GM21825 (cell line): ENCODE measurements around the gene KDM4C.

Experiments
- ATAC-seq: cut with Tn5 transposase; IDR thresholded peaks from one replicate; pipeline ENCODE4 v1.9.1; 2021; ENCODE audit warnings: mild to moderate bottlenecking, moderate library complexity; ENCODE audit not compliant: unreplicated experiment

Gene KDM4C

DNA sequence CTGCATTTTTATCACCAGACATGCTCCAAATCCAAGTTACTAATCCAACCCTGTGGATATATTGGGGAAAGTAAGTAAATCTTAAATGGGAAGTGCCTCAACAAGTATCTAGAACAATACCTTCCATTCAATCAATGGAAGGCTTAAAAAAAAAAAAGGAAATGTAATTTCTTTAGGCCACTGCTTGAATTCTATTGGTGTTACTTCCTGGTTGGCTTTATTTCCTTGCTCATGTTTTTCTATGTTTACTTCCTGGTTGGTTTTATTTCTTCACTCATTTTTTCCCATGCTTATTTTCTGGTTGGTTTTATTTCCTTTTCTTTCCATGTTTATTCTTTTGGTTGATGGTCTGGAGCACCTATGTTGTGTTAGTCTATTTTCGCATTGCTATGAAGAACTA is 363.9 kb downstream of the KDM4C start:
- ATAC-seq = no peak

DNA sequence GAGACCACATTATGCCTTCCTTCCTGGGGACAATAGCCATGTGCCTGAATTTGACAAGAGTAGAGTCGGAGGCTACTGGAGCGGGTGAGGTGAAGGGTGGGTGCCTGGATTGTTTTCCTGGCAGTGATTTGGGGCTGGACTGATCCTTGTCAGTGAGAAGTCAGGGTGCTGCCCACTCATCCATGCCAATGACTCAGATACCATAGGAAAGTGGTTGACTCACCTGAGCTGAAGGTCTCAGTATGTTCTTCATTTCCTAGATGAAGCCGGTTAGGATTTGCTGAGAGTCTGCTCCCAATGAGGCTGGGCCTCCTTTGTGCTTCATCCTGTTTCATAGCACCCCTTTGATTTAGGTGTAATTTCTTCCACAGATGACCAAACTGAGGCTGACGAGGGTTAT is 366.0 kb downstream of the KDM4C start:
- ATAC-seq = no peak

DNA sequence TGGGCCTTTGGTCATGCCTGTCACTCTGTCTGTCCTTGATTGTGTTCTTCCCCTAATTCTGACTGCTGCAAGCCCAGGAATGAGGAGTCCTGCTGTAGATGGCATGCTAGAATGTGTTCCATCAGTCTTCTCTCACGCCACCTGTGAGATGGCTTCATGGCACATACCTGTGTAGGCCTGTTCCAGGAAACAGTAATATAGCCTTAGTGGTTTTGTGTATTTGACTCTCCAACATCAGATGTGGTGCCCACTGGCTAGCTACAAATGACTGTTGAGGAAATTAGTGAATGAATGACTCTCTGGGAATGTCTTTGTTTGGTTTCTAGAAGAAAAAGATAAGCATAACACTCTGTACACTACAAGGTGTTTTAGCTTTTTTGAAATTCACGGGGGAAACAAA is 367.5 kb downstream of the KDM4C start:
- no peak for ATAC-seq

DNA sequence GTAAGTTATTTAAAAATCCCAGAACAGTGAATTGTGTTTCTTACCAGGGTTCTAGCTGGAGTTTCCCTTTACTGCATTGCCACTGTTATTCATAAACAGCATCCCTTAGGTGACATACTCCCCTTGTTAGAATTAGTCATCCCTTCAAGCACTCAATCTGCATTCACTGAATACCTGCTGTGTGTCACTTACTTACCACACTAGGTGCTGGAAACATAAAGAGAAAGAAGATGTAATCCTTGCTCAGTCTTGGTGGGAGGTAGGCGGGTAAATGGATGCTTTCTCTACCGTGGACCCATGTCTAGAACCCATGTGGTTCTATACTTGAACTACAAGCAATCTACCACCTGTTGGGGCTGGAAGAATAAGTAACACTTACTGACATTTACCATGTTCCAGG is 371.6 kb downstream of the KDM4C start:
- ATAC-seq = no peak

DNA sequence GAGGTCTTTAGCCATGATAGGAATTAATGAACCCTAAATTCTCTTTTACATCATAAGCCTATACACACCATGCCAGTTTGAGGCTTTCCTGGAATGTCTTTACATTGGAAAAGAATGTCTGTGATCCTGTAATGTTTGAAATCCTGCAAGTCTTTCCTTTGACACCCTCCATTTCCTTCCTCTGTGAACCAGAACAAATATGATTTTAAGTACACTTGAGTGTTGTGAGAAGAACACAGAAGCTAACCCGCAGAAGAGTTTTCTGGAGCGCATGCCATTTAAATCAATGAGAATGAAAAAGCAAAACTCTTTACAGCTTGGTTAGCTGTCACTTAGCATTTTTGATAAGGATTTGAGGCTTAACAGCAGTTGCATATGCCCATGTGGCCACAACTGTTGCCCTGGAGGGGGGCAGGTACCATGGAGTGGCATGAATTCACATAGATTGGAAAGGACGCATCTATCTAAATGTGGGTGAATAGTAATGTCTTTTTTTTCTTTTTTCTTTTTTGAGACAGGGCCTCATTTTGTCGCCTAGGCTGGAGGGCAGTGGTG is 372.6 kb downstream of the KDM4C start:
- ATAC-seq = no peak

DNA sequence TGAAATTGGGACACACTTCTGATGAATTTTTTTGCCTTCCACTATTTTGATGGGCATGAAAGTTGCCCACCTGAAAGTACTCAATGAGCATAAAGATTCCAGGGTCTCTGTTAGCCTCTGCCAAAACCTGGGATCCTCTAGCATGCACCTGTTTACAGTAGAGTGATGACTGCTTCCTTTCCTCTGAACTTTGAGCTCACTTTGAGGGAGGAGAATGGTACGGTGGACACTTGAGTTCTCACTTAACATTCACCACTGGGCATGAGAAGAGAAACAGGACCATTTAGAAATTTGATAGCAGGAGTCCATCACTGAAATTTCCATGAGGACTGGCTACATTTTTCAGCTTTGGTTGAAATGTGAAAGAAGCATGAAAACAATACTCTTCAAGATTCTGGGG is 374.8 kb downstream of the KDM4C start:
- no peak for ATAC-seq

DNA sequence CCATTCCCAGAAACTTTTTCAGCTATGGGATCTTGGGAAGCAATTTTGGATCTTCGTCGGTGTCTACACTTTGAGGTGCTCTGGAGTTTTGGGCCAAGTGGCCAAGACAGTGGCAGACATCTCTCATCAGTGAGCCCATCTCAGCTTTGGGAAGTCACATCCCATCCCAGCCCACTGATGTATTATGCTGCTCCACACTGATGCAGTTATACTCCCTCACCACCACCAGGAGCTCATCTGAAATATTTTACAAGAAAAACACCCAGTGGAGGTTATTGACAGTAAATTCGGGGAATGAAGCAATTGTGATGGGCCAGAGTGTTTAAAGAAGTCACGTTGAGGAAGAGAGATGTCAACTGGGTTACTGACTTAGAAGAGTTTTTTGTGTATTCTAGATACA is 378.0 kb downstream of the KDM4C start:
- ATAC-seq = no peak

DNA sequence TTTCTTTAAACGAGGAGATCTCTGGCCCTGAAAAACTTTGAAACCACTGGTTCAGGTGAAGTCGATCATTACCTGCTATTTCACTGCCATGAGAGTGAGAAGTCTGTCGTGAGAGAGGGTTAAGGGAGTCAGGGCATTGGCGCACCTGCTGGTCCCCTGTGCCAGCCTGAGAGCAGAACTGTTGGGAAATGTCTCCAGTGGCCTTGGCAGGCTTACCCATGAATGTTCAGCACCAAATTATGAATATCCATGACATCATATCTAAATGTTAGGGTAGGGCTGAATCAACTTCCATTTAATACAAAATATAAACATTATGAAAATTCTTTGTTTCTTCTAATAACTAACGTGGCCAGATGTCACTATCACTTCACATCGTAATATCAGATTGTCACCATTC is 379.3 kb downstream of the KDM4C start:
- ATAC-seq = no peak

DNA sequence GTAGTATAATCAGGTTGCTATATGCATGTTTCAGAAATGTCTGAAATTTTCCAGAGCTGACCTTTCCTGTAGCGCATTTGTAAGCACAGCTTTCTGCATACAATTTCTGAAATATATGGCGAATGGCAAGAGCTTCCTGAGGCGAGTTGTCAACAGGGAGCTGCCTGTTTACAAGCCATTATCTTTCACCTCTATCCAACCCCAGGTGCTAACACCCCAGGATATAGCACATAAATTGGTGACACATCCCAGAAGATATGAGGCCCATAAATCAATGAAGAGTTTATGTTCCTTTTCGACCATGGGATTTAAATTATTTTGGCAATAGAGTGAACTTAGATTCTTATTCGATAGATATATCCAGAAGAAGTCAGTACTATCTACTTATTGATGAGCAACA is 379.8 kb downstream of the KDM4C start:
- ATAC-seq = no peak

DNA sequence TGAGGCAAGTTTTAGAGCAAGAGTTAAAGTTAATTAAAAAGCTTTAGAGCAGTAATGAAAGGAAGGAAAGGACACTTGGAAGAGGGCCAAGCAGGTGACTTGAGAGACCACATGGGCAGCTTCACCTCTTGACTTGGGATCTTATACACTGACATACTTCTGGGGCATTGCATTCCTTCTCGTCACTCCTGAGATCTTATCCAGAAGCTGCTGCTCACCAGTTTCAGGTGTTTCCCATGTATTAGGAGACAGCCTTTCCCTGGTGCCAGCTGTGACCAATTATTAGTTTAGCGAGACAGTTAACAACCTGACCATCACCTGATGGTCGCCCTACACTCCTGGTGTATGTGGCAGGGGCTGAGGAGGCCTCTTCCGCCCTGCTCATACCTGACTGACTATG is 382.1 kb downstream of the KDM4C start:
- ATAC-seq = no peak

DNA sequence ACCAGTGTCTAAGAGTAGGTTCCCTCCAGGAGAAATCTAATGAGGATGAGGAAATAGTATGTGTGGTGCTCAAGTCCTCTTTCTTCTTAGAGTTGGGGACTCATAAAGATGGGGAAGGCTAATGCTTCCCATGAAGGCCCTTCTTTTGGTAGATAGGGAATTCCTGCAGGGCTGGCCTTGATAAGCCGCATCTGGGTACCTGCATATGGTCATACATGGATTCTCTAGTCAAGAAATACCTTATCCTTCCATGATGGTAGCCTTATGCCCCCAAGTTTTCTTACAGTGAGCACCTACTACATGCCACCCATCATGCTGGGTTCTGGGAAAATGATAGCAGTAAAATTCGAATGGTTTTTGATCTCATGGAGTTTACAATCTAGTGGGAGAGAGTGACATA is 382.6 kb downstream of the KDM4C start:
- no peak for ATAC-seq

DNA sequence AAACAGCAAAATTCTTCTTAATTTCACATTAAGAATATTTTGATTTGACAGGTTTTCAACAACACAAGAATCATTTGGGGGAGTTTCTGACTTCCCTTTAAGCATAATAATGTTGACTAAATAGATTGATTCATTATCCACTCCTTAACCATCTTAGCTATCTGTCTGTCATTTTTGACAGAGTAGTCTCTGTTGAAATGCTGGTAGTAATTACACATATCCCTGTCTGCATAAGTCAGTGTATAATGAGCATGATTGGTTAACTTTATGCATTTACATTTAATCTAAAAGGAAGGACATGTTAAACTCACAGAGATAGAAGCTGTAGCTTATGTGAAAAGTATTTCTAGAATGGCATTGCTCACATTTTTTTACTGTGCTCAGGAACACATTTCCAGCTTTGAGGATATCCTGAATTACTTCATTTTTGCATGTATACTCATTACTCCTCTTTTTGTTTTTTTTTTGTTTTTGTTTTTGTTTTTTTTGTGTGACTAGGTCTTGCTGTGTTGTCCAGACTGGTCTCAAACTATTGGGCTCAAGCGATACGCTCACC is 385.9 kb downstream of the KDM4C start:
- no peak for ATAC-seq

DNA sequence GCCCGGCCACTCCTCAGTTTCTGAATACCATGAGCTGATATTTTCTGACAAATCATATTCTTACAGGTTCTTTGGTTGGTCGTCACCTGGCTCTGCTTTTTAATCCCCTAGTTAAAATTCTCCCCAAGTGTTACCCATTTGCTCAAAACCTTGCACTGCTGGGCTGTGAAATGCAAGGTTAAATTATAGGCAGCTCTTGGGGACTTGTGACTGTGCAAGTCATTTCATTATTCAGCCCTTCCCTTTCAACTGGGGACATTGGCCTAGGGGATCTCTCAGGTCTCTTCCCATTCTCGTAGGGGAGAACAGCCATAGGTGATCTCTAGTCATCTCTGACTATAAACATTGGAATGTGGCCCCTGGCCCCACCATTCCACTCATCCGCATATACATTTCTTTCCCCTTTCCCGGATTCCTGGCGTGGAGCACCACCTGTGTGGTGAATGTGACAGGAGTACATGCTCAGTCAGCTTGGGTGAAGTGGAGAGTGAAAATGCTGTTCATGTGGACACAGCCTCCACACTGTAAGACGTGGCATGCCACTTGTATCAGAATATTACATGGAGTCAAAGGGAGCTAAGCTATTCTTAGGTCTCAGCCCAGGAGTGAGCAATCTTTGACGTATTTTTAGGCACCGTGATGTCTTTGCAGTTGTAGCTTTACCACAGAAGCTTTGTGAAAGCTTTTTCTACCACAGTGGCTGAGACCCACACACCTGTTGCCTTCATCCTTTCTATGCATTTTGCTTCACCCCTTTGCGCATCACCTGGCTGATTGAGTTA is 386.7 kb downstream of the KDM4C start:
- ATAC-seq = no peak

DNA sequence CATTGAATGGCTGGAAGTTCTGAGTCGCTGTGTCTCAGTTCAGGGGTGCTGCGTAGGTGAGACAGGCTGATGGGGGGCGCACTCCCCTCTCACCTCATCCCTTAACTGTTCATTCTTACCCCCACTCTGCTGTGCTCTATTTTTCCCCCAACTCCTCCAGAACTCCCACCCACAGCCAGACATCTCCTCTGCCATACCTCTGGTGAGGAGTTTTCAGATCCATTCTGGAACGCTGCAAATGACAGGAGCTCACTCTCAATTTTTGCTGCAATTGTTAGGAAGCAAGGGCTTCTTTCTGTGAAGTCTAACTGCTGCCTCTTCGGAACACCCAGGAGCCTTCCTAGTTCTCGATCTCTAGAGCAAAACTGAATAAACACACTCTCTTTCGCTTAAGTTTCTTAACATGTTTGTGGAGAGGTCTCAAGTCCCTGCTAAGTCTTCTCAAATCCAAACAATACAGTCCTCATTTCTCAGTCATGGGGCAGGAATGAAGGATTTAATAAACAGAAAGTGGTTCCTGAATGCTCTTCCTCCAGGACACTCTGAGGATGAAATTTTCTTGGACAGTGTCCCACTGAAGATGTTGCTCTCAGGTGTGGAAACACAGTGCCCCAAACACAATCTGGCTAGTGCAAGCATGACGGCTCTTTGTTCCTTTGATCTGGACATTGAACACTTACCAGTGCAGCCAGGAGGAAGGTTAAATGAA is 387.7 kb downstream of the KDM4C start:
- no peak for ATAC-seq

DNA sequence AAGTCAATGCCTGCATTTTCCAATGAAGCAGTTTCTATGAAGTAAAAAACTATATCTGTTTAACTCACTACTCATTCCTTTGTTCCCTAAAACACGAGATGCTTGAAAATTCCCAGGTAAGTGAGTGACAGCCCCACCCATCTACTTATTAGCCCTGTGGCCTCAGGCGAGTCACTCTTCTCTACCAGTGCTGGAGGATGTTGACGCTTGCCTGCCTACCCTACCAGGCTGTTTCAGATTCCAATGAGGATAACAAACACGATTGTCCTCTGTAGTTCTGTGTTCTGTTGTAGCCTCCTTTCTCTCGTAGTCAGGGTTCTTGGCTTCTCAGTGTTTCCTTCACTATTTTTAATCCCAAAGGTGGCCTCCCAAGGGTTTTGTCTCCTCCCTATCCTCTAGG is 388.8 kb downstream of the KDM4C start:
- ATAC-seq = no peak

DNA sequence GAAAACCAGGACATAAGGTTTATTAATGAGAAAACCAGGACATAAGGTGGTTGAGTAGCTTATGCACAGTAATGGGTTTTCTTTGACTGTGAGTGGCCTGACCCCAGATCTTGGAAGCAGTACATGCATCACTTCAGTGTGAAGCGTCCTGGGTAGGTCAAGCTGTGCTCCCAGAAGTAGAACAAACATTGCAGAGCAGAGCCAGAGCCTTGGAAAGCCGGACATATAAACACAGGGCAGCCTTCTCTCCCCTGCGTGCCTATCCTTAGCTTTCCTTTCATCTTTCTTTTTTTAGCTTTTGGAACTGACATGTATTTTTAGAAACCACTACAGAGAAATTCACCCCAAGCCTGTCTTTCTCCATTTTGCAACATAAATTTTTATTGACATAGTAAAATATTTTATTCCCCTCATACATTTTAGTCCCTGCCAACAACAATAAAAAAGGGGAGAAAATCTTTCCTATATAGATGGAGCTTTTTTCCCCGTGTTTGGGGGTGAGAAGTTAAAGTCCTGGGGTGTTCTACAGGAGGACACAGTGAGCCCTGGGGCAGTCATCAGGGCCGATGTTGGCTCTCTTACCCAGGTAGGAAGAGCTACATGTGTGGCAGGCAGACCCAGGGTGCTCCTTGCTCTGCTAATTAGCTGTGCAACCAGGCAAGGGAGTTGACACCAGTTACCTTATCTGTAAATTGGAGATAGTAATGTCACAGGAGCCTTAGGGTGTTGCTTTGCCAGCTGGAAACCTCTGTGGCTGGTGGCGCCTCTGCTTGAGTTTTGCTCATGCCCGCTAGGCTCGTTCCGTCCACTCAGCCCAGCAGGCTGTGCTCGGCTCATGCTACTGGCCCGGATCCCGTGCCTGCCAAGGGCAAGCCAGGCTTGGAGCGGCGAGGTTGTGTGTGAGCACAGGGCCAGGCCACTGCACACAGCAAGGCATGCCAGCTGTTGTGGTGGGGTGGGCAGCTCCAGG is 389.6 kb downstream of the KDM4C start:
- no peak for ATAC-seq

DNA sequence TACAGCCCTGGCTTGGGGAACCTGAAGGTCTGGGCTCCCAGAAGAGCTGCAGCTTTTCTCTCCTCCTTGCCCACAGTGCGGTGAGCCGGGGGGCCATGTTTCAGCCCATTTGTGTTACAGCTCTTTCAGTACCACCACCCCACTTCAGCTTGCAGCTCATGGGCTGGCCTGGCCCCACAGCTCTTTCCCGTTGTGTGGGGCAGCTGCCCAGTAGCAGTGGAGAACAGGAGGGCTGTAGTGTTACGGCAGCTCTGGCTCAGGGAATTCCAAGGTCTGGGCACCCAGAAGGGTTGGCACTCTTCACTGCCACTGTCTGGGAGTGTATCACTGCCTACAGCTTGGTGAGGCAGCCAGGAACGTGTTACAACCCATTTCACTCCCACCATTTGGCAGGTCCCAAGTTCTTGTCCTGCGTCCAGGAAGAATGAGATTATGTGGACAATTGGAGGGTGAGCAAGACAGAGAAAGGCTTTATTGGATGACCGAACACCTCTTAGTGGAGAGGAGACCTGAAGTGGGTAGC is 390.5 kb downstream of the KDM4C start:
- ATAC-seq = no peak

DNA sequence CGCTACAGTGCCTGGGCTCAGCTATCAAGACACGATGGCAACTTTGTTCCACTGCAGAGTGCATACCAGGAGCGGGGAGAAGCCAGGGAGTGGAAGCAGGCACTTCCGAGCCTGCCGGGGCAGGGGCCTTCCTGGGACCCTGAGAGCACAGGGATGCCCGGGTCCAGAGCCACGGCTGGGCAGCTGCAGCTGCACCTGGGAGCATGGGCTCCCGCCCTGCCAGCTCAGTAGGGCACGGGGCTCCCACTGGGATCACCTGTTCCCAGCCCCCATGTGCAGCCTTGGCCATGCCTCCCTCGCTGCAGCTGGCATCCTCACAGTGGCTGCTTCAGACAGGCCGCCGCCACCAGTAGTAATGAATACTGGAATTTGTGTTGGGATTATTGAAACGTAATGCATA is 391.5 kb downstream of the KDM4C start:
- ATAC-seq = no peak

DNA sequence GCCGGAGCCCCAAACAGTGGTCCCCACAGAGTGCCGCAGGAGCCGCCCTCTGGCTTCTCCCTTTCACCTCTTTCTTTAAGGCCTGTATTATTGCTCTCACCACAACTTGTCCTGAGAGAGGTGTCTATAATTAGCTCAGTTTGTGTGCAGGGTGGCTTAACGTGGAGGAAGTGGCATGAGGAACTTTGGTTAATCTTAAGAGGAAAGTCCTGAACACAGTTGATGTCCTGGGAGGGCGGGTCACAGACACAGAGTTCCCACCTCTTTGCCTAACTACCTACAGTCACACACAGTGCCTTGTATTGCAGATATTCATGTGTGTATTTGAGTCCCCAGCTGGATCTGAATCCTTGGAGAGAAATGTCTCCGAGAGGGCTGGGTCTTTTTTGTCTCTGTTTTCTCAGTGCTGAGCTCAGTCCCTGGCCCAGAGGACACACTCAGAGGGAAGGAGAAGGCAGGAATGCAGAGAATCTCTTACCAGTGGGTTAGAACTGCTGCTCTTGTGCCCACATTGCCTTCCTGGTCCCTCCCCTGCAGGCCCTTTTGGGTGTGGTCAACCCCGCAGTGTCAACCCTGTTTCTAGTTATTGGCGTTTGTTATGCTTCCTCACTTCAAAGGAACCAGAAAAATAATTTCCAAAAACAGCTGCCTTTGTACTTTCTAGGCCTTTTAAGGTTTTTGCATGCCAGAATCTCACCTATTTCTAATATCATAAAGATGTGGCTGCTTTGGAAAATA is 392.5 kb downstream of the KDM4C start:
- peak; percentile 65 for ATAC-seq

DNA sequence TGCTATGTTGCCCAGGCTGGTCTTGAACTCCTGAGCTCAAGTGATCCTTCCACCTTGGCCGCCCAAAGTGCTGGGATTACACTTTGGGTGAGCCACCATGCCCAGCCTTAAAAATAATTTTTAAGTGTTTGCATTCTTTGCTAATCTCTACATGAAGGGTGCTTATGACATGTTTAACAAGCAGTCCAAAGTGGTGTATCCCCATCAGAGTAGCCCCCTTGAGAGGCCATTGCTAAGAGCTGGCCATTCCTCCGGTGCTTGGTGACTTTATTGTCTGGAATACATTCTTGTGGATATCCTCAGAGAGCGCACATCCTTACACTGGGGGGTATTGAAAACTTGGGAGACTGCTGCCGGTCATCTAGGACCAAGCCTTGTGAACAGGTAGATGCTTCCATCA is 395.4 kb downstream of the KDM4C start:
- ATAC-seq = no peak
